Neural cell (in vitro differentiated cells): ENCODE data around the gene ADIPOR2. TPM values are rescaled to one million over a fixed set of nuclear protein-coding genes. Genes with fewer than 3 reads are reported as not detected.

Experiments
- H2AFZ ChIP-seq: fragments of 200-600, 300-800 bp; sonication (generic), shearing (Covaris generic); 2 replicates; pipeline ENCODE4 v1.6.0; 2014; ENCODE audit warnings: low read depth, mild to moderate bottlenecking, antibody characterized with exemption, low read length, moderate library complexity
- H3F3A ChIP-seq: fragments of 200-600 bp; shearing (Covaris generic); 2 replicates; pipeline ENCODE4 v1.6.1; 2016; ENCODE audit warnings: mild to moderate bottlenecking, moderate library complexity, mixed read lengths, antibody characterized with exemption, low read length; ENCODE audit not compliant: insufficient read depth, poor library complexity, severe bottlenecking
- H3K27ac ChIP-seq: fragments of 200-600, 300-800 bp; sonication (generic), shearing (Covaris generic); 2 replicates; pipeline ENCODE4 v1.5.1; 2014; ENCODE audit warnings: mild to moderate bottlenecking, low read length, moderate library complexity
- H3K27me3 ChIP-seq: fragments of 300-800, 200-600 bp; sonication (generic), shearing (Covaris generic); 2 replicates; pipeline ENCODE4 v1.6.0; 2014; ENCODE audit warnings: mild to moderate bottlenecking, low read depth, low read length, moderate library complexity; ENCODE audit not compliant: insufficient read depth
- H3K36me3 ChIP-seq: fragments of 300-800, 200-600 bp; sonication (generic), shearing (Covaris generic); 2 replicates; pipeline ENCODE4 v1.5.1; 2014; ENCODE audit warnings: mild to moderate bottlenecking, antibody characterized with exemption, low read length, moderate library complexity; ENCODE audit not compliant: insufficient read depth
- H3K4me2 ChIP-seq: fragments of 300-800, 200-600 bp; sonication (generic), shearing (Covaris generic); 2 replicates; pipeline ENCODE4 v1.6.0; 2014; ENCODE audit warnings: mild to moderate bottlenecking, low read length
- H3K4me3 ChIP-seq: fragments of 300-800, 200-600 bp; sonication (generic), shearing (Covaris generic); 2 replicates; pipeline ENCODE4 v1.5.1; 2014; ENCODE audit warnings: mild to moderate bottlenecking, low read length, moderate library complexity
- H3K79me2 ChIP-seq: fragments of 200-600 bp; shearing (Covaris generic); replicated peaks from 2 replicates; pipeline ENCODE4 v1.6.0; 2014; ENCODE audit warnings: mild to moderate bottlenecking, low read length, moderate library complexity; ENCODE audit not compliant: insufficient read depth
- H3K9ac ChIP-seq: fragments of 300-800, 200-600 bp; sonication (generic), shearing (Covaris generic); 2 replicates; pipeline ENCODE4 v1.6.1; 2016; ENCODE audit warnings: mild to moderate bottlenecking, low read length, mixed read lengths
- H3K9me2 ChIP-seq: fragments of 200-600 bp; shearing (Covaris generic); 2 replicates; pipeline ENCODE4 v1.6.1; 2016; ENCODE audit warnings: mild to moderate bottlenecking, low read length, mixed read lengths; ENCODE audit not compliant: insufficient read depth
- H3K9me3 ChIP-seq: fragments of 200-600, 300-800 bp; sonication (generic), shearing (Covaris generic); 2 replicates; pipeline ENCODE4 v1.6.1; 2016; ENCODE audit warnings: mild to moderate bottlenecking, mixed run types, low read length, moderate library complexity, mixed read lengths
- H4K20me1 ChIP-seq: fragments of 200-600 bp; shearing (Covaris generic); 2 replicates; pipeline ENCODE4 v1.6.1; 2016; ENCODE audit warnings: mild to moderate bottlenecking, mixed run types; ENCODE audit not compliant: insufficient read depth
- EP300 ChIP-seq: fragments of 450-650 bp; conservative IDR thresholded peaks from 2 replicates; pipeline ENCODE4 v1.6.1; 2014; ENCODE audit warnings: antibody characterized with exemption, mild to moderate bottlenecking, moderate library complexity; ENCODE audit not compliant: poor library complexity, severe bottlenecking
- EZH2 ChIP-seq: fragments of 200-600, 300-800 bp; shearing (Covaris generic), sonication (generic); IDR thresholded peaks from 2 replicates; pipeline ENCODE4 v1.6.1; 2014; ENCODE audit warnings: antibody characterized with exemption, low read length, borderline replicate concordance, mild to moderate bottlenecking; ENCODE audit not compliant: insufficient read depth, poor library complexity, severe bottlenecking
- MXI1 ChIP-seq: fragments of 450-650 bp; conservative IDR thresholded peaks from 2 replicates; pipeline ENCODE4 v1.6.1; 2014; ENCODE audit warnings: antibody characterized with exemption, mild to moderate bottlenecking; ENCODE audit not compliant: poor library complexity, severe bottlenecking
- POLR2AphosphoS5 ChIP-seq: IDR thresholded peaks from 2 replicates; pipeline ENCODE4 v1.6.1; 2012
- RAD21 ChIP-seq: fragments of 450-650 bp; conservative IDR thresholded peaks from 2 replicates; pipeline ENCODE4 v1.6.1; 2014; ENCODE audit warnings: antibody characterized with exemption, mild to moderate bottlenecking, moderate library complexity
- REST ChIP-seq: IDR thresholded peaks from 2 replicates; pipeline ENCODE4 v1.6.1; 2012; ENCODE audit warnings: borderline replicate concordance
- SMC3 ChIP-seq: fragments of 450-650 bp; conservative IDR thresholded peaks from 2 replicates; pipeline ENCODE4 v1.6.1; 2014; ENCODE audit warnings: antibody characterized with exemption, mild to moderate bottlenecking, moderate library complexity; ENCODE audit not compliant: poor library complexity
- TAF1 ChIP-seq: IDR thresholded peaks from 2 replicates; pipeline ENCODE4 v1.6.1; 2012; ENCODE audit warnings: low read depth
- polyA plus RNA-seq: library from polyadenylated mRNA; depleted of rRNA; stranded (reverse); fragments of >200 nt; gene quantifications from 2 replicates; pipeline ENCODE4 v1.2.3, GENCODE V29; 2014
- TF ChIP-seq, protein P1 (sequence below): fragments of 450-650 bp; IDR thresholded peaks from 2 replicates; pipeline ENCODE4 v1.5.1; 2014; ENCODE audit warnings: antibody characterized with exemption, mild to moderate bottlenecking, moderate library complexity; ENCODE audit not compliant: poor library complexity, severe bottlenecking

Gene ADIPOR2
- polyA plus RNA-seq, 1 donor from 2014 or later = 18.5 TPM

- no peaks in the 10 kb centered on the region for H3K79me2 ChIP-seq
- no peak overlapping the region for H3K27ac ChIP-seq
- no peaks in the 10 kb centered on the region for H3K27me3 ChIP-seq
Measured at GRCh38 chr12:1680804-1681492, 9.9 kb upstream of the ADIPOR2 start.

GRCh38 chr12:1681493-1681807 lies 9.4 kb upstream of the ADIPOR2 start:
- no peaks in the 10 kb centered on the region for H3K36me3 ChIP-seq
- no peak overlapping the region for H3K4me3 ChIP-seq
- no peak overlapping the region for H3K9ac ChIP-seq
- no peaks in the 10 kb centered on the region for H3K9me2 ChIP-seq
- H3K27ac ChIP-seq = no peak overlapping the region
- no peaks in the 10 kb centered on the region for H3F3A ChIP-seq
- H3K79me2 ChIP-seq = no peaks in the 10 kb centered on the region
- no peak overlapping the region for H3K4me2 ChIP-seq
- H2AFZ ChIP-seq = no peak overlapping the region
- H3K9me3 ChIP-seq = no peaks in the 10 kb centered on the region
- no peaks in the 10 kb centered on the region for H3K27me3 ChIP-seq
- H4K20me1 ChIP-seq = no peaks in the 10 kb centered on the region
- TF ChIP-seq MXI1 (no peak), EP300 (no peak), REST (no peak), SMC3 (no peak), EZH2 (no peak), RAD21 (no peak), TAF1 (no peak), POLR2AphosphoS5 (no peak)

More at GRCh38 chr12:1680804-1681492, 9.9 kb upstream of the ADIPOR2 start:
- Histone ChIP-seq H3K4me2 (no peak overlapping the region), H3K9ac (no peak overlapping the region), H3F3A (no peaks in the 10 kb centered on the region), H3K4me3 (no peak overlapping the region), H3K9me3 (no peaks in the 10 kb centered on the region), H3K36me3 (no peaks in the 10 kb centered on the region), H3K9me2 (no peaks in the 10 kb centered on the region), H2AFZ (no peak overlapping the region), H4K20me1 (no peaks in the 10 kb centered on the region)
- no peak for TF ChIP-seq TAF1
- TF ChIP-seq RAD21 = no peak
- no peak for TF ChIP-seq SMC3
- TF ChIP-seq, protein P1, sequence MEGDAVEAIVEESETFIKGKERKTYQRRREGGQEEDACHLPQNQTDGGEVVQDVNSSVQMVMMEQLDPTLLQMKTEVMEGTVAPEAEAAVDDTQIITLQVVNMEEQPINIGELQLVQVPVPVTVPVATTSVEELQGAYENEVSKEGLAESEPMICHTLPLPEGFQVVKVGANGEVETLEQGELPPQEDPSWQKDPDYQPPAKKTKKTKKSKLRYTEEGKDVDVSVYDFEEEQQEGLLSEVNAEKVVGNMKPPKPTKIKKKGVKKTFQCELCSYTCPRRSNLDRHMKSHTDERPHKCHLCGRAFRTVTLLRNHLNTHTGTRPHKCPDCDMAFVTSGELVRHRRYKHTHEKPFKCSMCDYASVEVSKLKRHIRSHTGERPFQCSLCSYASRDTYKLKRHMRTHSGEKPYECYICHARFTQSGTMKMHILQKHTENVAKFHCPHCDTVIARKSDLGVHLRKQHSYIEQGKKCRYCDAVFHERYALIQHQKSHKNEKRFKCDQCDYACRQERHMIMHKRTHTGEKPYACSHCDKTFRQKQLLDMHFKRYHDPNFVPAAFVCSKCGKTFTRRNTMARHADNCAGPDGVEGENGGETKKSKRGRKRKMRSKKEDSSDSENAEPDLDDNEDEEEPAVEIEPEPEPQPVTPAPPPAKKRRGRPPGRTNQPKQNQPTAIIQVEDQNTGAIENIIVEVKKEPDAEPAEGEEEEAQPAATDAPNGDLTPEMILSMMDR = no peak
- no peak for TF ChIP-seq EZH2
- no peak for TF ChIP-seq POLR2AphosphoS5
- no peak for TF ChIP-seq MXI1
- no peak for TF ChIP-seq EP300
- TF ChIP-seq REST = no peak
